ENCODE measurements around the gene DDX41.

DDX41 gene

GRCh38 chr5:177496070-177496726 lies 20.6 kb downstream of the DDX41 start:
- TF ChIP-seq CTCF (IDR thresholded peaks at IDR 0.05; ENCODE audit: extremely low read depth, missing control alignments), result no peak
- no peak for DNase-seq (ENCODE audit: low spot score)

DNA sequence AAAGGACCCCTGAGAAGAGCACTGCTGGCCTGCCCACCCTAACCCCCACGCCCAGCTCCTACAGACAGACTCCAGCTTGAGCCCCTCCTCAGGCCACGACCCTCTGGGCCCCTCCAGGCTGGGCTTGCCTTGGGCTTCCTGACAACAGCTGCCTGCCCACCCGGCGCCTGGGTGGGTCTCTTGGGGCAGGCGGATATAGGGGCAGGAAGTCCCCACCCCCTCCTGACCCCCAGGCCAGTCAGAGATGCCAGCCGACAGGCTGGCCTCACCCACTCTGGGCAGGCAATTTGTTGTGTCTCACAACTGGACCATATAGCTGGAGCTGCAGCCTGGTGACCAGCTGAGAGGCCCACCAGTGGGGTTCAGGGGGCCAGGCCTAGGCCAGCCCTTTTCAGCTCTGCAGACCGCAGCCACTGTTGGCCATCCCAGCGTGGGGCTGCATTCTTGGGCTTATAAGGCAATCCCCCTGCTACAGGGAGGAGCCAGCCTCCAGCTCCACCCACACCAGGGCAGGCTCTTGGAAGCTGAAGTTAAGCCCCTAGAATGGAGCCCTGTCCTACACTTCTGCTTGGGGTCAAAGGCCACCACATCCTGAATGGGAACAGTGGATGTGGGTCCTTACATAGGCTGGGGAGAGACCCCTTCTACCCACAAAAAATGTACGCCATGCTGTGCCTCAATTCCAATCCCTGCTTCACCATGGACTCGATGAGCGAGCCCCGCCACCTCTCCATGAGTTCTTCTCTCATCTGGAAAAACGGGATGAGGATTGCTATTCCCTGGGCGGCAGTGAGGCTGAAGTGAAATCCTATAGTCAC lies 21.3 kb downstream of the DDX41 start:
- peak; percentile 53 for DNase-seq (ENCODE audit: low spot score)
- TF ChIP-seq CTCF (IDR thresholded peaks at IDR 0.05; ENCODE audit: extremely low read depth, missing control alignments), result no peak

- peak; percentile 74 for DNase-seq (ENCODE audit: low spot score)
- TF ChIP-seq CTCF (IDR thresholded peaks at IDR 0.05; ENCODE audit: extremely low read depth, missing control alignments), result peak; percentile 17
Observed at GRCh38 chr5:177494346-177495195, 22.2 kb downstream of the DDX41 start.

GRCh38 chr5:177493795-177494345 lies 22.9 kb downstream of the DDX41 start:
- DNase-seq (ENCODE audit: low spot score), result no peak
- TF ChIP-seq CTCF (IDR thresholded peaks at IDR 0.05; ENCODE audit: extremely low read depth, missing control alignments), result no peak

DNA sequence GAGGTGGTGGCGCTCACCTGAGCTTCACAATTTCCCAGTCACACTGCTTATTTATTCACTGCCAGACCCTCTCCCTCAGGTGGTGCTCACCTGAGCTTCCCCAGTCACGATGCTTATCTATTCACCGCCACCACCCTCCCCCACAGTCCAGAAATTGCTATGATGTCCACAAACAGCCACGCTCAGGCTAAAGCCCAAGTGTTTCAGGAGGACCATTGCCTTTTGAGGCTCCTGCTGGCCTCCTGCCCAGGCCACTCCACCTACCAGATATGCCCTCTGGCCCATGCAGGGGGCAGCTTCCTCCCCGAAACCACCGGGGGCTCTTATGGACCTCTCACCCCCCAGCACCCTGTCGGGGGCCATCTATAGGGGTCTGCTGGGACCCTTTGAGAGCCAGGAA lies 23.9 kb downstream of the DDX41 start:
- DNase-seq (ENCODE audit: low spot score), result no peak
- no peak for TF ChIP-seq CTCF (IDR thresholded peaks at IDR 0.05; ENCODE audit: extremely low read depth, missing control alignments)

- no peak for DNase-seq (ENCODE audit: low spot score)
- no peak for TF ChIP-seq CTCF (IDR thresholded peaks at IDR 0.05; ENCODE audit: extremely low read depth, missing control alignments)
Observed at GRCh38 chr5:177491983-177492746, 24.6 kb downstream of the DDX41 start.
